CD14-positive monocyte (primary cell): Measurements from ENCODE around the gene NELL1. TPM values are rescaled to one million over a fixed set of nuclear protein-coding genes. Genes with fewer than 3 reads are reported as not detected.

ENCODE experiments used
- DNase-seq, 3 donors: peaks; one replicate each; pipeline ENCODE4 v3.0.0-alpha.2; 2011 to 2022
- H2AFZ ChIP-seq: 2 replicates; pipeline ENCODE4 v1.6.0; 2012; ENCODE audit warnings: mild to moderate bottlenecking, low read depth, low read length, inconsistent platforms; ENCODE audit not compliant: insufficient read depth, poor library complexity, severe bottlenecking
- H3K27ac ChIP-seq, 2 donors: 1 replicate in 1 of 2; 2 replicates in 1 of 2; pipeline ENCODE4 v1.5.1; 2012 to 2013; ENCODE audit warnings: low read length in 2 of 2, control low read depth in 1 of 2, inconsistent platforms in 1 of 2, low read depth in 1 of 2, mild to moderate bottlenecking in 1 of 2
- H3K27me3 ChIP-seq, 2 donors: one replicate each; pipeline versions ENCODE4 v1.6.0 to v1.6.1; 2011 to 2013; ENCODE audit warnings: low read length in 2 of 2; ENCODE audit not compliant: control insufficient read depth in 2 of 2, insufficient read depth in 2 of 2
- H3K36me3 ChIP-seq, 2 donors: replicated peaks in 1 of 2; 1 replicate in 1 of 2; 2 replicates in 1 of 2; pipeline versions ENCODE4 v1.5.1 to v1.6.1; 2012 to 2013; ENCODE audit warnings: low read length in 2 of 2, control low read depth in 1 of 2, inconsistent platforms in 1 of 2, mild to moderate bottlenecking in 1 of 2; ENCODE audit not compliant: insufficient read depth in 2 of 2, control insufficient read depth in 1 of 2
- H3K4me1 ChIP-seq, 2 donors: 1 replicate in 1 of 2; 2 replicates in 1 of 2; pipeline versions ENCODE4 v1.5.1 to v1.6.1; 2012 to 2013; ENCODE audit warnings: low read length in 2 of 2, control low read depth in 1 of 2, inconsistent platforms in 1 of 2, mild to moderate bottlenecking in 1 of 2, moderate library complexity in 1 of 2; ENCODE audit not compliant: insufficient read depth in 2 of 2, control insufficient read depth in 1 of 2
- H3K4me2 ChIP-seq: replicated peaks from 2 replicates; pipeline ENCODE3; 2012; ENCODE audit warnings: low read length, moderate library complexity, mild to moderate bottlenecking; ENCODE audit not compliant: poor library complexity, severe bottlenecking; ENCODE audit errors: extremely low read depth
- H3K4me3 ChIP-seq, 3 experiments: fragments of 200-600 bp in 1 of 3; sonication (generic) in 1 of 3; replicated peaks in 1 of 3; 1 replicate in 2 of 3; 2 replicates in 1 of 3; pipeline ENCODE4 v1.5.1; 2011 to 2013; ENCODE audit warnings: low read length in 3 of 3, mild to moderate bottlenecking in 3 of 3, control low read depth in 2 of 3, low read depth in 2 of 3, inconsistent platforms in 1 of 3, moderate library complexity in 1 of 3
- H3K79me2 ChIP-seq: 2 replicates; pipeline ENCODE4 v1.6.0; 2012; ENCODE audit warnings: mild to moderate bottlenecking, control low read depth, inconsistent platforms, low read length, moderate library complexity; ENCODE audit not compliant: insufficient read depth
- H3K9ac ChIP-seq: 2 replicates; pipeline ENCODE4 v1.6.0; 2017; ENCODE audit warnings: low read length, mild to moderate bottlenecking; ENCODE audit not compliant: insufficient read depth, poor library complexity, severe bottlenecking
- H3K9me3 ChIP-seq, 2 donors: replicated peaks in 1 of 2; 1 replicate in 1 of 2; 2 replicates in 1 of 2; pipeline versions ENCODE4 v1.5.1 to v1.6.1; 2012 to 2013; ENCODE audit warnings: low read length in 2 of 2, control low read depth in 1 of 2; ENCODE audit not compliant: control insufficient read depth in 1 of 2, insufficient read depth in 1 of 2
- H4K20me1 ChIP-seq: 2 replicates; pipeline ENCODE4 v1.6.0; 2012; ENCODE audit warnings: mild to moderate bottlenecking, low read length, control low read depth, moderate library complexity; ENCODE audit not compliant: insufficient read depth
- H3K27ac Mint-ChIP-seq, 7 donors: one replicate each; pipeline ENCODE4 v1.8.0; 2020; ENCODE audit warnings: mild to moderate bottlenecking in 7 of 7, mixed read lengths in 7 of 7, moderate library complexity in 6 of 7, inconsistent platforms in 2 of 7
- H3K27me3 Mint-ChIP-seq, 3 donors: one replicate each; pipeline ENCODE4 v1.8.0; 2021 to 2022; ENCODE audit warnings: low read depth in 3 of 3, mild to moderate bottlenecking in 3 of 3, mixed read lengths in 3 of 3, moderate library complexity in 3 of 3, inconsistent platforms in 1 of 3
- H3K36me3 Mint-ChIP-seq, 2 donors: one replicate each; pipeline ENCODE4 v1.8.0; 2020; ENCODE audit warnings: mixed read lengths in 2 of 2, inconsistent platforms in 1 of 2, mild to moderate bottlenecking in 1 of 2
- H3K4me1 Mint-ChIP-seq: one replicate; pipeline ENCODE4 v1.8.0; 2020; ENCODE audit warnings: mild to moderate bottlenecking, mixed read lengths
- H3K4me3 Mint-ChIP-seq, 2 donors: one replicate each; pipeline ENCODE4 v1.8.0; 2020; ENCODE audit warnings: mild to moderate bottlenecking in 2 of 2, mixed read lengths in 2 of 2, moderate library complexity in 1 of 2
- H3K9me3 Mint-ChIP-seq, 7 donors: one replicate each; pipeline ENCODE4 v1.8.0; 2020 to 2022; ENCODE audit warnings: mixed read lengths in 7 of 7, mild to moderate bottlenecking in 6 of 7, moderate library complexity in 6 of 7, inconsistent platforms in 2 of 7
- CTCF ChIP-seq: fragments of 200-600 bp; IDR thresholded peaks from one replicate; pipeline ENCODE4 v1.8.0; 2022; ENCODE audit warnings: antibody characterized with exemption, mild to moderate bottlenecking
- WGBS: methylation state at CpG from one replicate; pipeline ENCODE4 v1.1.5; 2013; ENCODE audit warnings: missing lambda C conversion rate; ENCODE audit not compliant: insufficient coverage; 5-methylcytosine and 5-hydroxymethylcytosine counted together
- intact Hi-C, 2 donors: fragments of 100-400 bp; cut with micrococcal nuclease; formaldehyde crosslinking; loops; one replicate each; pipeline versions ENCODE4 v1.15.0 to v1.15.1; 2023
- polyA plus RNA-seq, 3 donors: library from polyadenylated mRNA; depleted of rRNA in 1 of 3; unstranded in 2 of 3; stranded (reverse) in 1 of 3; fragments of 300-500 nt in 2 of 3; fragments of >200 nt in 1 of 3; fragmentation: Illumina TruSeq in 2 of 3; gene quantifications; 1 replicate in 2 of 3; 2 replicates in 1 of 3; pipeline ENCODE4 v1.2.3, GENCODE V29; 2012 to 2021

NELL1 gene
- polyA plus RNA-seq, 3 donors: not detected

GRCh38 chr11:21289686-21290085 is 620.3 kb downstream of the NELL1 start:
- H3K36me3 Mint-ChIP-seq: no peaks in the 10 kb centered on the region
- H2AFZ ChIP-seq: no peak overlapping the region
- no peaks in the 10 kb centered on the region for H3K27me3 ChIP-seq
- H3K4me3 ChIP-seq: no peak overlapping the region
- peaks cover 12 to 14% of the 10 kb centered on the region in 2 donors for H3K9me3 ChIP-seq
- no peak for DNase-seq
- no peaks in the 10 kb centered on the region for H3K4me1 Mint-ChIP-seq
- H3K27ac ChIP-seq: no peak overlapping the region
- H3K36me3 ChIP-seq: no peaks in the 10 kb centered on the region
- H3K79me2 ChIP-seq: no peaks in the 10 kb centered on the region
- H3K4me2 ChIP-seq: no peak overlapping the region
- intact Hi-C loops: no loop called here
- H3K9ac ChIP-seq: no peak overlapping the region
- peaks cover 6 to 19% (median 9%) of the 10 kb centered on the region in 7 donors for H3K9me3 Mint-ChIP-seq
- H3K27me3 Mint-ChIP-seq: no peaks in the 10 kb centered on the region
- no peak overlapping the region for H3K27ac Mint-ChIP-seq
- WGBS: no CpG with 5 or more reads among the region's 4 CpGs
- no peaks in the 10 kb centered on the region for H3K4me1 ChIP-seq
- H4K20me1 ChIP-seq: no peaks in the 10 kb centered on the region
- TF ChIP-seq CTCF: no peak
- no peak overlapping the region for H3K4me3 Mint-ChIP-seq

- no peak overlapping the region for H3K9ac ChIP-seq
- no peak for DNase-seq
- H3K27me3 Mint-ChIP-seq: peaks cover 0 to 1% (median 0%) of the 10 kb centered on the region in 3 donors
- H2AFZ ChIP-seq: no peak overlapping the region
- H3K4me1 ChIP-seq: no peaks in the 10 kb centered on the region
- H3K4me2 ChIP-seq: no peak overlapping the region
- no peaks in the 10 kb centered on the region for H3K27me3 ChIP-seq
- no peaks in the 10 kb centered on the region for H3K36me3 ChIP-seq
- intact Hi-C loops: no loop called here
- 100% methylated on average over 1 of the region's 2 CpGs for WGBS
- H3K27ac Mint-ChIP-seq: no peak overlapping the region
- H3K4me3 Mint-ChIP-seq: no peak overlapping the region
- H3K4me1 Mint-ChIP-seq: no peaks in the 10 kb centered on the region
- no peaks in the 10 kb centered on the region for H3K36me3 Mint-ChIP-seq
- H3K79me2 ChIP-seq: no peaks in the 10 kb centered on the region
- H3K4me3 ChIP-seq: no peak overlapping the region
- peaks cover 0 to 9% (median 4%) of the 10 kb centered on the region in 7 donors for H3K9me3 Mint-ChIP-seq
- no peaks in the 10 kb centered on the region for H4K20me1 ChIP-seq
- H3K9me3 ChIP-seq: no peaks in the 10 kb centered on the region
- no peak overlapping the region for H3K27ac ChIP-seq
- TF ChIP-seq CTCF: no peak
Observed at GRCh38 chr11:21295508-21295907, 626.1 kb downstream of the NELL1 start.
